Fibroblast of peridontal ligament (primary cell): ENCODE data around the gene FGF16.
"Not testable (repeated sequence)": the region's sequence is repeated elsewhere in the genome, so short reads cannot be mapped to it uniquely, and the experiment has no call there.

Experiments
- DNase-seq: peaks from one replicate; pipeline ENCODE4 v3.0.0-alpha.2; 2010; ENCODE audit errors: extremely low read depth

The FGF16 gene

GRCh38 chrX:77446908-77447652, at the start of gene FGF16:
FGF16 (plus strand) TSS chrX:77447389; CDS start chrX:77447675, 286 bp downstream.
- DNase-seq = peak; percentile 24

GRCh38 chrX:77398330-77398954, 48.7 kb upstream of the FGF16 start:
- DNase-seq = no peak

- DNase-seq = no peak
These were observed 42.8 kb upstream of the FGF16 start for GRCh38 chrX:77404419-77404818.

- not testable (repeated sequence) for DNase-seq
These were observed 39.4 kb upstream of the FGF16 start for GRCh38 chrX:77407821-77408220.

GRCh38 chrX:77412631-77413030, 34.6 kb upstream of the FGF16 start:
- no peak for DNase-seq

GRCh38 chrX:77415161-77415560, 32.0 kb upstream of the FGF16 start:
- no peak for DNase-seq

GRCh38 chrX:77415882-77416281, 31.3 kb upstream of the FGF16 start:
- DNase-seq = no peak

- DNase-seq = no peak
These were observed 24.1 kb upstream of the FGF16 start for GRCh38 chrX:77422891-77423648.

GRCh38 chrX:77426811-77427210, 20.4 kb upstream of the FGF16 start:
- DNase-seq = peak; percentile 9

GRCh38 chrX:77427611-77428010, 19.6 kb upstream of the FGF16 start:
- no peak for DNase-seq

- DNase-seq = no peak
These were observed 18.6 kb upstream of the FGF16 start for GRCh38 chrX:77428551-77428950.

- DNase-seq = peak; percentile 60
These were observed 16.0 kb upstream of the FGF16 start for GRCh38 chrX:77431227-77431626.

- no peak for DNase-seq
These were observed 14.2 kb upstream of the FGF16 start for GRCh38 chrX:77433001-77433400.

GRCh38 chrX:77434962-77435361, 12.2 kb upstream of the FGF16 start:
- no peak for DNase-seq

- peak; percentile 9 for DNase-seq
These were observed 10.9 kb upstream of the FGF16 start for GRCh38 chrX:77436271-77436670.

- peak; percentile 33 for DNase-seq
These were observed 10.5 kb upstream of the FGF16 start for GRCh38 chrX:77436682-77437081.

GRCh38 chrX:77440330-77440729, 6.9 kb upstream of the FGF16 start:
- DNase-seq = no peak

- no peak for DNase-seq
These were observed 6.2 kb upstream of the FGF16 start for GRCh38 chrX:77441033-77441432.

- no peak for DNase-seq
These were observed 5.7 kb upstream of the FGF16 start for GRCh38 chrX:77441479-77441878.

- DNase-seq = no peak
These were observed 4.5 kb upstream of the FGF16 start for GRCh38 chrX:77442728-77443127.

GRCh38 chrX:77444075-77444474, 3.1 kb upstream of the FGF16 start:
- no peak for DNase-seq

GRCh38 chrX:77444545-77444944, 2.6 kb upstream of the FGF16 start:
- DNase-seq = no peak
